NB4 (cell line): ENCODE measurements around the gene RAD18.

Source experiments
- DNase-seq: peaks from one replicate; pipeline ENCODE4 v3.0.0; 2010; ENCODE audit warnings: low read depth
- H3K4me3 ChIP-seq: one replicate; pipeline ENCODE4 v1.5.1; 2011; ENCODE audit warnings: mild to moderate bottlenecking, low read depth, low read length, moderate library complexity
- CTCF ChIP-seq: IDR thresholded peaks from one replicate; pipeline ENCODE4 v1.5.1; 2012; ENCODE audit warnings: low read depth, low read length
- MAX ChIP-seq: IDR thresholded peaks from 2 replicates; pipeline ENCODE4 v1.6.1; 2011; ENCODE audit warnings: low read depth, low read length
- MYC ChIP-seq: IDR thresholded peaks from 2 replicates; pipeline ENCODE4 v1.6.1; 2011; ENCODE audit warnings: low read depth, low read length
- POLR2A ChIP-seq: IDR thresholded peaks from 2 replicates; pipeline ENCODE4 v1.6.1; 2011; ENCODE audit warnings: mild to moderate bottlenecking; ENCODE audit not compliant: insufficient read length; ENCODE audit errors: extremely low read depth

Gene RAD18

GRCh38 chr3:8980756-8981257 lies 17.5 kb upstream of the RAD18 start:
- H3K4me3 ChIP-seq = no peak overlapping the region
- no peak for DNase-seq
- no peak for TF ChIP-seq MYC
- no peak for TF ChIP-seq POLR2A
- no peak for TF ChIP-seq MAX
- no peak for TF ChIP-seq CTCF

GRCh38 chr3:8979262-8979661 lies 16.0 kb upstream of the RAD18 start:
- DNase-seq = no peak
- TF ChIP-seq POLR2A (no peak), MAX (no peak), MYC (no peak), CTCF (no peak)
- H3K4me3 ChIP-seq = no peak overlapping the region

- no peak overlapping the region for H3K4me3 ChIP-seq
- no peak for TF ChIP-seq MAX
- no peak for TF ChIP-seq POLR2A
- no peak for TF ChIP-seq MYC
- TF ChIP-seq CTCF = no peak
- DNase-seq = no peak
Observed at GRCh38 chr3:8978551-8978950, 15.3 kb upstream of the RAD18 start.

- no peak for TF ChIP-seq CTCF
- no peak for TF ChIP-seq POLR2A
- no peak for TF ChIP-seq MAX
- no peak for TF ChIP-seq MYC
- DNase-seq = no peak
- H3K4me3 ChIP-seq = no peak overlapping the region
Observed at GRCh38 chr3:8976540-8977182, 13.4 kb upstream of the RAD18 start.

- TF ChIP-seq MYC (no peak), CTCF (no peak), MAX (no peak), POLR2A (no peak)
- no peak overlapping the region for H3K4me3 ChIP-seq
- no peak for DNase-seq
Observed at GRCh38 chr3:8975081-8976020, 12.1 kb upstream of the RAD18 start.
